GM23338 (cell line): Measurements from ENCODE around the gene IFNL3. TPM values are rescaled to one million over a fixed set of nuclear protein-coding genes. Genes with fewer than 3 reads are reported as not detected.

Source experiments
- ATAC-seq: fragments of 200-7000 bp; cut with Tn5 transposase; 3 replicates; pipeline ENCODE4 v1.9.1; 2020
- DNase-seq: peaks from one replicate; pipeline ENCODE4 v3.0.0-alpha.2; 2015; ENCODE audit warnings: low spot score
- H2AFZ ChIP-seq: fragments of 200-600 bp; sonication (generic); 2 replicates; pipeline ENCODE4 v1.8.0; 2016; ENCODE audit warnings: antibody characterized with exemption, mild to moderate bottlenecking, moderate library complexity
- H3F3A ChIP-seq: fragments of 200-600 bp; sonication (generic); replicated peaks from 2 replicates; pipeline ENCODE4 v1.8.0; 2017; ENCODE audit warnings: antibody characterized with exemption, mixed run types, low read depth
- H3K27ac ChIP-seq: fragments of 200-600 bp; sonication (generic); 2 replicates; pipeline ENCODE4 v1.6.1; 2016; ENCODE audit warnings: low read depth
- H3K27me3 ChIP-seq: fragments of 200-600 bp; sonication (generic); 2 replicates; pipeline ENCODE4 v1.8.0; 2016; ENCODE audit warnings: mild to moderate bottlenecking, mixed run types, moderate library complexity; ENCODE audit not compliant: insufficient read depth
- H3K36me3 ChIP-seq: fragments of 200-600 bp; sonication (generic); 2 replicates; pipeline ENCODE4 v1.8.0; 2016; ENCODE audit warnings: mild to moderate bottlenecking; ENCODE audit not compliant: insufficient read depth
- H3K4me1 ChIP-seq: fragments of 200-600 bp; sonication (generic); 2 replicates; pipeline ENCODE4 v1.8.0; 2016; ENCODE audit warnings: mild to moderate bottlenecking, moderate library complexity; ENCODE audit not compliant: insufficient read depth
- H3K4me2 ChIP-seq: fragments of 200-600 bp; sonication (generic); 2 replicates; pipeline ENCODE4 v1.7.1; 2017; ENCODE audit warnings: mixed run types
- H3K4me3 ChIP-seq: fragments of 200-600 bp; sonication (generic); 2 replicates; pipeline ENCODE4 v1.6.1; 2016; ENCODE audit warnings: mixed run types
- H3K79me2 ChIP-seq: fragments of 200-600 bp; sonication (generic); replicated peaks from 2 replicates; pipeline ENCODE4 v1.8.0; 2017; ENCODE audit warnings: mild to moderate bottlenecking; ENCODE audit not compliant: insufficient read depth
- H3K9me2 ChIP-seq: fragments of 200-600 bp; sonication (generic); 2 replicates; pipeline ENCODE4 v1.8.0; 2017; ENCODE audit not compliant: insufficient read depth
- H4K20me1 ChIP-seq: fragments of 200-600 bp; sonication (generic); replicated peaks from 2 replicates; pipeline ENCODE4 v1.8.0; 2017; ENCODE audit warnings: mild to moderate bottlenecking; ENCODE audit not compliant: insufficient read depth
- H3K27ac Mint-ChIP-seq: 2 replicates; pipeline ENCODE4 v1.8.0; 2020; ENCODE audit warnings: inconsistent platforms, mild to moderate bottlenecking, moderate library complexity, mixed read lengths
- H3K27me3 Mint-ChIP-seq: 3 replicates; pipeline ENCODE4 v1.8.0; 2022; ENCODE audit warnings: low read depth, mild to moderate bottlenecking, moderate library complexity, mixed read lengths, inconsistent platforms; ENCODE audit not compliant: insufficient read depth, poor library complexity
- H3K36me3 Mint-ChIP-seq: 3 replicates; pipeline ENCODE4 v1.8.0; 2021; ENCODE audit warnings: low read depth, mild to moderate bottlenecking, inconsistent platforms, moderate library complexity, mixed read lengths
- H3K4me1 Mint-ChIP-seq: 3 replicates; pipeline ENCODE4 v1.8.0; 2020; ENCODE audit warnings: mild to moderate bottlenecking, inconsistent platforms, mixed read lengths
- H3K4me3 Mint-ChIP-seq: 3 replicates; pipeline ENCODE4 v1.8.0; 2021; ENCODE audit warnings: moderate library complexity, mild to moderate bottlenecking, inconsistent platforms, mixed read lengths
- H3K9me3 Mint-ChIP-seq: 3 replicates; pipeline ENCODE4 v1.8.0; 2020; ENCODE audit warnings: moderate library complexity, mild to moderate bottlenecking, inconsistent platforms, mixed read lengths
- CREB1 ChIP-seq: fragments of 250-450 bp; sonication (Bioruptor Pico); IDR thresholded peaks from 2 replicates; pipeline ENCODE4 v1.5.0; 2020; ENCODE audit warnings: low read depth, mild to moderate bottlenecking, moderate library complexity
- EZH2 ChIP-seq: fragments of 200-600 bp; sonication (generic); IDR thresholded peaks from one replicate; pipeline ENCODE4 v1.8.0; 2017; ENCODE audit warnings: antibody characterized with exemption, mild to moderate bottlenecking, low read depth; ENCODE audit not compliant: unreplicated experiment
- EZH2phosphoT487 ChIP-seq: fragments of 200-600 bp; sonication (generic); IDR thresholded peaks from one replicate; pipeline ENCODE4 v1.8.1; 2018; ENCODE audit warnings: antibody characterized with exemption; ENCODE audit not compliant: unreplicated experiment
- JUNB ChIP-seq: IDR thresholded peaks from one replicate; pipeline ENCODE4 v1.6.1; 2016; ENCODE audit warnings: antibody characterized with exemption; ENCODE audit not compliant: unreplicated experiment
- NANOG ChIP-seq: IDR thresholded peaks from 2 replicates; pipeline ENCODE4 v1.6.1; 2016; ENCODE audit warnings: antibody characterized with exemption, borderline replicate concordance
- POLR2AphosphoS5 ChIP-seq: IDR thresholded peaks from 2 replicates; pipeline ENCODE4 v1.6.1; 2016; ENCODE audit warnings: antibody characterized with exemption, low read depth
- REST ChIP-seq: IDR thresholded peaks from one replicate; pipeline ENCODE4 v1.6.1; 2018; ENCODE audit warnings: antibody characterized with exemption; ENCODE audit not compliant: unreplicated experiment
- STAT1 ChIP-seq: IDR thresholded peaks from one replicate; pipeline ENCODE4 v1.6.1; 2016; ENCODE audit warnings: antibody characterized with exemption; ENCODE audit not compliant: unreplicated experiment
- ZNF114 ChIP-seq: fragments of 250-450 bp; sonication (Bioruptor Pico); IDR thresholded peaks from 2 replicates; pipeline ENCODE4 v1.5.0; 2020; ENCODE audit warnings: mild to moderate bottlenecking, moderate library complexity
- ZNF331 ChIP-seq: fragments of 250-450 bp; sonication (Bioruptor Pico); IDR thresholded peaks from 2 replicates; pipeline ENCODE4 v1.5.0; 2020; ENCODE audit warnings: low read depth, mild to moderate bottlenecking, moderate library complexity
- polyA plus RNA-seq: library from polyadenylated mRNA; unstranded; fragments of >200 nt; fragmentation: Nextera tagmentation; extraction: Ambion mirVana; gene quantifications from 2 replicates; pipeline ENCODE4 v1.2.1, GENCODE V29; 2016
- total RNA-seq: library from RNA; depleted of rRNA; stranded (reverse); fragments of >200 nt; shearing (Covaris generic); gene quantifications from 2 replicates; pipeline ENCODE4 v1.2.3, GENCODE V29; 2014
- TF ChIP-seq, protein P1 (sequence below): fragments of 250-450 bp; sonication (Bioruptor Pico); IDR thresholded peaks from 2 replicates; pipeline ENCODE4 v1.5.0; 2020; ENCODE audit warnings: mild to moderate bottlenecking, moderate library complexity
- TF ChIP-seq, protein P2 (sequence below): IDR thresholded peaks from 2 replicates; pipeline ENCODE4 v1.6.1; 2016; ENCODE audit warnings: antibody characterized with exemption
- TF ChIP-seq, protein P3 (sequence below), 2 experiments: fragments of 200-600 bp in 1 of 2; sonication (generic) in 1 of 2; conservative IDR thresholded peaks; 2 replicates each; pipeline versions ENCODE4 v1.5.1 to v1.6.1; 2016 to 2017; ENCODE audit warnings: antibody characterized with exemption in 2 of 2, low read depth in 2 of 2, mild to moderate bottlenecking in 2 of 2, moderate library complexity in 1 of 2

The IFNL3 gene
- total and polyA plus RNA-seq, 2 experiments from 2014 or later = not detected

GRCh38 chr19:39240421-39240820 lies 4.4 kb downstream of the IFNL3 start:
- Mint-ChIP-seq H3K4me1 (peaks cover 2% of the 10 kb centered on the region; the same call in 1 of the 3 replicates), H3K4me3 (no peak overlapping the region), H3K9me3 (no peaks in the 10 kb centered on the region; the same call in 2 of the 3 replicates), H3K36me3 (no peaks in the 10 kb centered on the region; the same call in 2 of the 3 replicates), H3K27me3 (peaks cover 8% of the 10 kb centered on the region), H3K27ac (no peak overlapping the region)
- no peaks in the 10 kb centered on the region for H3K9me2 ChIP-seq
- H2AFZ ChIP-seq = no peak overlapping the region
- no peak overlapping the region for H3K27ac ChIP-seq
- H3K4me1 ChIP-seq = no peaks in the 10 kb centered on the region
- no peaks in the 10 kb centered on the region for H3K36me3 ChIP-seq
- no peak overlapping the region for H3K4me3 ChIP-seq
- DNase-seq (no peak), ATAC-seq (no peak)
- no peaks in the 10 kb centered on the region for H3F3A ChIP-seq
- TF ChIP-seq ZNF331 (CRISPR knock-in tag) = no peak
- TF ChIP-seq ZNF114 (CRISPR knock-in tag) = no peak
- TF ChIP-seq NANOG = no peak
- TF ChIP-seq EZH2 = no peak
- TF ChIP-seq STAT1 = no peak
- TF ChIP-seq, protein P1, sequence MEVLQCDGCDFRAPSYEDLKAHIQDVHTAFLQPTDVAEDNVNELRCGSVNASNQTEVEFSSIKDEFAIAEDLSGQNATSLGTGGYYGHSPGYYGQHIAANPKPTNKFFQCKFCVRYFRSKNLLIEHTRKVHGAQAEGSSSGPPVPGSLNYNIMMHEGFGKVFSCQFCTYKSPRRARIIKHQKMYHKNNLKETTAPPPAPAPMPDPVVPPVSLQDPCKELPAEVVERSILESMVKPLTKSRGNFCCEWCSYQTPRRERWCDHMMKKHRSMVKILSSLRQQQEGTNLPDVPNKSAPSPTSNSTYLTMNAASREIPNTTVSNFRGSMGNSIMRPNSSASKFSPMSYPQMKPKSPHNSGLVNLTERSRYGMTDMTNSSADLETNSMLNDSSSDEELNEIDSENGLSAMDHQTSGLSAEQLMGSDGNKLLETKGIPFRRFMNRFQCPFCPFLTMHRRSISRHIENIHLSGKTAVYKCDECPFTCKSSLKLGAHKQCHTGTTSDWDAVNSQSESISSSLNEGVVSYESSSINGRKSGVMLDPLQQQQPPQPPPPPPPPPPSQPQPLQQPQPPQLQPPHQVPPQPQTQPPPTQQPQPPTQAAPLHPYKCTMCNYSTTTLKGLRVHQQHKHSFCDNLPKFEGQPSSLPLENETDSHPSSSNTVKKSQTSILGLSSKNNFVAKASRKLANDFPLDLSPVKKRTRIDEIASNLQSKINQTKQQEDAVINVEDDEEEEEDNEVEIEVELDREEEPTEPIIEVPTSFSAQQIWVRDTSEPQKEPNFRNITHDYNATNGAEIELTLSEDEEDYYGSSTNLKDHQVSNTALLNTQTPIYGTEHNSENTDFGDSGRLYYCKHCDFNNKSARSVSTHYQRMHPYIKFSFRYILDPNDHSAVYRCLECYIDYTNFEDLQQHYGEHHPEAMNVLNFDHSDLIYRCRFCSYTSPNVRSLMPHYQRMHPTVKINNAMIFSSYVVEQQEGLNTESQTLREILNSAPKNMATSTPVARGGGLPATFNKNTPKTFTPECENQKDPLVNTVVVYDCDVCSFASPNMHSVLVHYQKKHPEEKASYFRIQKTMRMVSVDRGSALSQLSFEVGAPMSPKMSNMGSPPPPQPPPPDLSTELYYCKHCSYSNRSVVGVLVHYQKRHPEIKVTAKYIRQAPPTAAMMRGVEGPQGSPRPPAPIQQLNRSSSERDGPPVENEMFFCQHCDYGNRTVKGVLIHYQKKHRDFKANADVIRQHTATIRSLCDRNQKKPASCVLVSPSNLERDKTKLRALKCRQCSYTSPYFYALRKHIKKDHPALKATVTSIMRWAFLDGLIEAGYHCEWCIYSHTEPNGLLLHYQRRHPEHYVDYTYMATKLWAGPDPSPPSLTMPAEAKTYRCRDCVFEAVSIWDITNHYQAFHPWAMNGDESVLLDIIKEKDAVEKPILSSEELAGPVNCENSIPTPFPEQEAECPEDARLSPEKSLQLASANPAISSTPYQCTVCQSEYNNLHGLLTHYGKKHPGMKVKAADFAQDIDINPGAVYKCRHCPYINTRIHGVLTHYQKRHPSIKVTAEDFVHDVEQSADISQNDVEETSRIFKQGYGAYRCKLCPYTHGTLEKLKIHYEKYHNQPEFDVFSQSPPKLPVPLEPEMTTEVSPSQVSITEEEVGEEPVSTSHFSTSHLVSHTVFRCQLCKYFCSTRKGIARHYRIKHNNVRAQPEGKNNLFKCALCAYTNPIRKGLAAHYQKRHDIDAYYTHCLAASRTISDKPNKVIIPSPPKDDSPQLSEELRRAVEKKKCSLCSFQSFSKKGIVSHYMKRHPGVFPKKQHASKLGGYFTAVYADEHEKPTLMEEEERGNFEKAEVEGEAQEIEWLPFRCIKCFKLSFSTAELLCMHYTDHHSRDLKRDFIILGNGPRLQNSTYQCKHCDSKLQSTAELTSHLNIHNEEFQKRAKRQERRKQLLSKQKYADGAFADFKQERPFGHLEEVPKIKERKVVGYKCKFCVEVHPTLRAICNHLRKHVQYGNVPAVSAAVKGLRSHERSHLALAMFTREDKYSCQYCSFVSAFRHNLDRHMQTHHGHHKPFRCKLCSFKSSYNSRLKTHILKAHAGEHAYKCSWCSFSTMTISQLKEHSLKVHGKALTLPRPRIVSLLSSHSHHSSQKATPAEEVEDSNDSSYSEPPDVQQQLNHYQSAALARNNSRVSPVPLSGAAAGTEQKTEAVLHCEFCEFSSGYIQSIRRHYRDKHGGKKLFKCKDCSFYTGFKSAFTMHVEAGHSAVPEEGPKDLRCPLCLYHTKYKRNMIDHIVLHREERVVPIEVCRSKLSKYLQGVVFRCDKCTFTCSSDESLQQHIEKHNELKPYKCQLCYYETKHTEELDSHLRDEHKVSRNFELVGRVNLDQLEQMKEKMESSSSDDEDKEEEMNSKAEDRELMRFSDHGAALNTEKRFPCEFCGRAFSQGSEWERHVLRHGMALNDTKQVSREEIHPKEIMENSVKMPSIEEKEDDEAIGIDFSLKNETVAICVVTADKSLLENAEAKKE = no peak
- TF ChIP-seq, protein P2, sequence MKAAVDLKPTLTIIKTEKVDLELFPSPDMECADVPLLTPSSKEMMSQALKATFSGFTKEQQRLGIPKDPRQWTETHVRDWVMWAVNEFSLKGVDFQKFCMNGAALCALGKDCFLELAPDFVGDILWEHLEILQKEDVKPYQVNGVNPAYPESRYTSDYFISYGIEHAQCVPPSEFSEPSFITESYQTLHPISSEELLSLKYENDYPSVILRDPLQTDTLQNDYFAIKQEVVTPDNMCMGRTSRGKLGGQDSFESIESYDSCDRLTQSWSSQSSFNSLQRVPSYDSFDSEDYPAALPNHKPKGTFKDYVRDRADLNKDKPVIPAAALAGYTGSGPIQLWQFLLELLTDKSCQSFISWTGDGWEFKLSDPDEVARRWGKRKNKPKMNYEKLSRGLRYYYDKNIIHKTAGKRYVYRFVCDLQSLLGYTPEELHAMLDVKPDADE = no peak
- TF ChIP-seq POLR2AphosphoS5 = no peak
- no peak for TF ChIP-seq EZH2phosphoT487
- TF ChIP-seq CREB1 = no peak
- TF ChIP-seq REST = no peak
- TF ChIP-seq JUNB = no peak
- TF ChIP-seq, protein P3, sequence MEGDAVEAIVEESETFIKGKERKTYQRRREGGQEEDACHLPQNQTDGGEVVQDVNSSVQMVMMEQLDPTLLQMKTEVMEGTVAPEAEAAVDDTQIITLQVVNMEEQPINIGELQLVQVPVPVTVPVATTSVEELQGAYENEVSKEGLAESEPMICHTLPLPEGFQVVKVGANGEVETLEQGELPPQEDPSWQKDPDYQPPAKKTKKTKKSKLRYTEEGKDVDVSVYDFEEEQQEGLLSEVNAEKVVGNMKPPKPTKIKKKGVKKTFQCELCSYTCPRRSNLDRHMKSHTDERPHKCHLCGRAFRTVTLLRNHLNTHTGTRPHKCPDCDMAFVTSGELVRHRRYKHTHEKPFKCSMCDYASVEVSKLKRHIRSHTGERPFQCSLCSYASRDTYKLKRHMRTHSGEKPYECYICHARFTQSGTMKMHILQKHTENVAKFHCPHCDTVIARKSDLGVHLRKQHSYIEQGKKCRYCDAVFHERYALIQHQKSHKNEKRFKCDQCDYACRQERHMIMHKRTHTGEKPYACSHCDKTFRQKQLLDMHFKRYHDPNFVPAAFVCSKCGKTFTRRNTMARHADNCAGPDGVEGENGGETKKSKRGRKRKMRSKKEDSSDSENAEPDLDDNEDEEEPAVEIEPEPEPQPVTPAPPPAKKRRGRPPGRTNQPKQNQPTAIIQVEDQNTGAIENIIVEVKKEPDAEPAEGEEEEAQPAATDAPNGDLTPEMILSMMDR (conservative IDR thresholded peaks at IDR 0.05; ENCODE audit: low read depth in 2 of 2) = no peak
- peaks cover 14% of the 10 kb centered on the region; the same call in 1 of the 2 replicates for H3K27me3 ChIP-seq
- no peak overlapping the region for H3K4me2 ChIP-seq
- no peaks in the 10 kb centered on the region for H4K20me1 ChIP-seq
- H3K79me2 ChIP-seq = no peaks in the 10 kb centered on the region
